Left ventricle myocardium inferior (tissue), 1 donor: Measurements from ENCODE around the gene DOCK8. TPM values are rescaled to one million over a fixed set of nuclear protein-coding genes. Genes with fewer than 3 reads are reported as not detected.

Source experiments
- DNase-seq: peaks from one replicate; pipeline ENCODE4 v3.0.0-alpha.2; 2020
- H3K27ac ChIP-seq: fragments of 200-600 bp; replicated peaks from 2 replicates; pipeline ENCODE4 v1.8.0; 2021
- H3K27me3 ChIP-seq: fragments of 200-600 bp; 2 replicates; pipeline ENCODE4 v1.8.0; 2021; ENCODE audit warnings: low read depth
- H3K36me3 ChIP-seq: fragments of 200-600 bp; 2 replicates; pipeline ENCODE4 v1.8.0; 2021
- H3K4me1 ChIP-seq: fragments of 200-600 bp; 2 replicates; pipeline ENCODE4 v1.8.0; 2021
- H3K4me3 ChIP-seq: fragments of 200-600 bp; 2 replicates; pipeline ENCODE4 v1.8.0; 2021; ENCODE audit warnings: mild to moderate bottlenecking, moderate library complexity
- H3K9me3 ChIP-seq: fragments of 200-600 bp; replicated peaks from 2 replicates; pipeline ENCODE4 v1.8.0; 2021
- intact Hi-C: fragments of 100-400 bp; cut with micrococcal nuclease; formaldehyde crosslinking; loops from one replicate; pipeline ENCODE4 v1.11.0; 2022
- total RNA-seq: library from RNA; stranded (reverse); fragmentation: NEBNext Ultra II Directional; extraction: Animal tissue kit (Norgen Biotek cat#: 25700); gene quantifications from one replicate; pipeline ENCODE4 v1.2.1, GENCODE V29; 2021
- TF ChIP-seq, protein P1 (sequence below): fragments of 200-600 bp; IDR thresholded peaks from 2 replicates; pipeline ENCODE4 v1.8.0; 2021; ENCODE audit warnings: antibody characterized with exemption, mild to moderate bottlenecking, borderline replicate concordance
- donor health status: DM: no; HTN: yes; CAD: no; lungs with severe emphysema.

DOCK8 gene
- total RNA-seq, 1 donor from 2014 or later: 3.7 TPM

DNA sequence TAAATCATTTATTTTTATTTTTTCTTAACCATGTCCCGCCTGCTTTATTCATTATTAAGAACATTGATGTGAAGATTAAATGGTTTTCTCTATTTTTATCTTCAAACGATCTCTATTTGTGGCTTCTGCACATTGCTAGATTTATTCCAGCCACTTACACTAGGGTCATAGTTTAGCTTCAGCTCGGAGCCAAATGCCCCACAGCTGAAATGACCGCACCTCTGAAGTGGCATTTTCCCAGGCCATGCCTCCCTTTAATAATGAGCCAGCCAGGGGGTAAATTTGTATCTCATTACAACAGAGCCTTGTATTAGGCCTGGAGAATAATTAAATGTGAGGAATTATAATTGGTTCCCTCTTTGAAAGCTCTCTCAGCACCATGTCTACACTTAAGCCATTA, 89.4 kb downstream of the DOCK8 start:
- TF ChIP-seq, protein P1, sequence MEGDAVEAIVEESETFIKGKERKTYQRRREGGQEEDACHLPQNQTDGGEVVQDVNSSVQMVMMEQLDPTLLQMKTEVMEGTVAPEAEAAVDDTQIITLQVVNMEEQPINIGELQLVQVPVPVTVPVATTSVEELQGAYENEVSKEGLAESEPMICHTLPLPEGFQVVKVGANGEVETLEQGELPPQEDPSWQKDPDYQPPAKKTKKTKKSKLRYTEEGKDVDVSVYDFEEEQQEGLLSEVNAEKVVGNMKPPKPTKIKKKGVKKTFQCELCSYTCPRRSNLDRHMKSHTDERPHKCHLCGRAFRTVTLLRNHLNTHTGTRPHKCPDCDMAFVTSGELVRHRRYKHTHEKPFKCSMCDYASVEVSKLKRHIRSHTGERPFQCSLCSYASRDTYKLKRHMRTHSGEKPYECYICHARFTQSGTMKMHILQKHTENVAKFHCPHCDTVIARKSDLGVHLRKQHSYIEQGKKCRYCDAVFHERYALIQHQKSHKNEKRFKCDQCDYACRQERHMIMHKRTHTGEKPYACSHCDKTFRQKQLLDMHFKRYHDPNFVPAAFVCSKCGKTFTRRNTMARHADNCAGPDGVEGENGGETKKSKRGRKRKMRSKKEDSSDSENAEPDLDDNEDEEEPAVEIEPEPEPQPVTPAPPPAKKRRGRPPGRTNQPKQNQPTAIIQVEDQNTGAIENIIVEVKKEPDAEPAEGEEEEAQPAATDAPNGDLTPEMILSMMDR: no peak
- DNase-seq: no peak
- Histone ChIP-seq H3K9me3 (no peaks in the 10 kb centered on the region), H3K27ac (no peak overlapping the region), H3K4me3 (no peak overlapping the region), H3K36me3 (no peaks in the 10 kb centered on the region), H3K4me1 (no peaks in the 10 kb centered on the region), H3K27me3 (peaks cover 8% of the 10 kb centered on the region)
- intact Hi-C loops: no loop called here

DNA sequence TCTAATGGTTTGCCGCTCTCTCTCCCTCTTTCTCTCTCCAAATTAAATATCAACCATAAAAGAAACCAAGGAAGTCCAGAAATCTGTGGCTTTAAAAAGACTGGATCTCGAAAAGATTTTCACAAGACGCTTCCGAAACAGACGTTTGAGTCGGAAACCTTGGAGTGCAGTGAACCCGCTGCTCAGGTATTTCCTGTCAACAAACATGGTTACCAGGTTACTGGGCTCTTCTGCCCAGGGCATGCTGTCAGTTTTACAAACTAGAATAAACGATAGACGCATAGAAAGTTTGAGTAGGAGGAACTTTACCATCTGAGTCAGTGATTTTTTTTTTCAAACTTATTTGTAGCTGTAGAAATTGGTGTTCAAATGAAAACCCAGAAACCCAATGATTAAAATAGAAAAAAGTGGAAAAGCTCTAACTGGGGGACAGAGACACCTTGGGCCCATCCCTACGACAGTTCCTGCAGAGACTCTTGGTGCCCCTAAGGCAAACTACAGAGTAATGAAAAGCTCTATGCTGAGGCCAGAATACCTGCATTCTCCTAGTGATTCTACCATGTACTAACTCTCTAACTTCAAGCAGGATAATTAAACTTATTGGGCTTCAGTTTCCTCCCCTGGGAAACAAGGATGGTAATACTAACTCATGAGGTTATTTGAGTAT, 90.0 kb downstream of the DOCK8 start:
- DNase-seq: no peak
- TF ChIP-seq, protein P1: no peak

GRCh38 chr9:306907-307306, 92.2 kb downstream of the DOCK8 start:
- no peaks in the 10 kb centered on the region for H3K9me3 ChIP-seq
- H3K36me3 ChIP-seq: no peaks in the 10 kb centered on the region
- intact Hi-C loops: no loop called here
- no peak overlapping the region for H3K27ac ChIP-seq
- H3K27me3 ChIP-seq: no peaks in the 10 kb centered on the region
- no peaks in the 10 kb centered on the region for H3K4me1 ChIP-seq
- no peak for DNase-seq
- TF ChIP-seq, protein P1: no peak
- H3K4me3 ChIP-seq: no peak overlapping the region

More for the DNA sequence above, 90.0 kb downstream of the DOCK8 start:
- no peaks in the 10 kb centered on the region for H3K9me3 ChIP-seq
- H3K4me1 ChIP-seq: no peaks in the 10 kb centered on the region
- no peaks in the 10 kb centered on the region for H3K36me3 ChIP-seq
- intact Hi-C loops: no loop called here
- H3K27me3 ChIP-seq: peaks cover 2% of the 10 kb centered on the region
- no peak overlapping the region for H3K27ac ChIP-seq
- no peak overlapping the region for H3K4me3 ChIP-seq

DNA sequence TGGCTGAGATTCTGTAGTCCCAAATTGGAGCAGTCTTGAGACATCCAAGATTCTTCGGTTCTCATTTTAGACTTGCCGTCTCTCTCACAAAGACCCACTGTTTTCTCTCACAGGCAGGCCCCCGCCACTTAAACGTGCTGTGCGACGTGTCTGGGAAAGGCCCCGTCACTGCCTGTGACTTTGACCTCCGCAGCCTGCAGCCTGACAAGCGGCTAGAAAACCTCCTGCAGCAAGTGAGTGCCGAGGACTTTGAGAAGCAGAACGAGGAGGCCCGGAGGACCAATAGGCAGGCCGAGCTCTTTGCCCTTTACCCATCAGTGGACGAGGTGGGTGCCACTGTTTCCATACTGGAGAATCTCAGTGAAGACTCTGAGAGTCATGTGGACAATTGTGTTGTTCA, 97.2 kb downstream of the DOCK8 start:
- DNase-seq: no peak
- H3K27ac ChIP-seq: no peak overlapping the region
- H3K36me3 ChIP-seq: no peaks in the 10 kb centered on the region
- no peaks in the 10 kb centered on the region for H3K27me3 ChIP-seq
- H3K4me3 ChIP-seq: no peak overlapping the region
- TF ChIP-seq, protein P1: no peak
- H3K9me3 ChIP-seq: no peaks in the 10 kb centered on the region
- H3K4me1 ChIP-seq: no peaks in the 10 kb centered on the region
- intact Hi-C loops: no loop called here

DNA sequence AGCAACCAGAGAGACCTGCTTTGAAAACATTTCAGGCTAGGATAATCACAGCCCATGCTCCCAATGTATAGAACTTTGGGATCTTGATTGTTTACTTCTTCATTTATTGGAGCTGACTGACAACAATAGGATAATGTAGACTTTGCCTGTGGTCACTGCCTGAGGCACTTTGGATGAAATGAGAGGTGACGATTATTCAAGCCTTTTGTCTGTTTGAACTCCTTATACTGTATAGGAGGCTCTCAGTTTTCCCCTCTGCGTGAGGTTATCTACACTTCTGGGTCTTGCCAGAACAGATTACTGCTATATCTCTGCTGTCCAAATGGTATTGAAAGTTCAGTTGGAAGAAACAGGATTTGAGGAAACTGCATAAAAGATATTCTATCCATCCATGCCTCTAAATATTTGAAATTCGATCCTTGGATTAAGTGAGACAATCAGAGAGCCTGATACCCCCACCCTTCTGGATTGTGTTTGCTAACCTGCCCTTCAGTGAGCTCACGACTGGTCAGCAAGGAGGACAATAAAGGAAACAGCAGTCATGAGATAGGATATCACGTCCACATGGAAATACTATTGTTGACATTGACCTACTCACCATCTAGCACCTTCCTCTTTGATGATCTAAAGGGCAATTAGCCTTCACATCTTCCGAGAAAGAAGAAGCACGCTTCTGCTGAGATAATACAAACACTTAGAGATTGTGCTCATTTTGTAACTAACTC, 98.1 kb downstream of the DOCK8 start:
- H3K4me3 ChIP-seq: no peak overlapping the region
- no peaks in the 10 kb centered on the region for H3K9me3 ChIP-seq
- intact Hi-C loops: no loop called here
- TF ChIP-seq, protein P1: no peak
- no peaks in the 10 kb centered on the region for H3K4me1 ChIP-seq
- no peak overlapping the region for H3K27ac ChIP-seq
- no peaks in the 10 kb centered on the region for H3K36me3 ChIP-seq
- no peaks in the 10 kb centered on the region for H3K27me3 ChIP-seq
- no peak for DNase-seq
